COR-L47 (cell line): ENCODE measurements around the gene CEP131.

Source experiments
- DNase-seq: peaks from one replicate; lab custom pipeline; 2025; lab: John Stamatoyannopoulos, UW

The CEP131 gene

GRCh38 chr17:81187586-81188490 lies 34.9 kb downstream of the CEP131 start:
- no peak for DNase-seq

GRCh38 chr17:81187120-81187519 lies 35.6 kb downstream of the CEP131 start:
- no peak for DNase-seq

- no peak for DNase-seq
These were observed 36.6 kb downstream of the CEP131 start for GRCh38 chr17:81186203-81186602.

GRCh38 chr17:81184555-81184954 lies 38.2 kb downstream of the CEP131 start:
- no peak for DNase-seq

- DNase-seq, result no peak
These were observed 39.0 kb downstream of the CEP131 start for GRCh38 chr17:81183807-81184206.

GRCh38 chr17:81183316-81183715 lies 39.4 kb downstream of the CEP131 start:
- DNase-seq, result no peak

- no peak for DNase-seq
These were observed 40.2 kb downstream of the CEP131 start for GRCh38 chr17:81182596-81182995.

- no peak for DNase-seq
These were observed 41.0 kb downstream of the CEP131 start for GRCh38 chr17:81181811-81182185.

GRCh38 chr17:81180836-81181810 lies 41.6 kb downstream of the CEP131 start:
- no peak for DNase-seq

- DNase-seq, result no peak
These were observed 42.9 kb downstream of the CEP131 start for GRCh38 chr17:81179861-81180260.

- DNase-seq, result no peak
These were observed 43.5 kb downstream of the CEP131 start for GRCh38 chr17:81179220-81179619.

GRCh38 chr17:81178136-81179091 lies 44.4 kb downstream of the CEP131 start:
- DNase-seq, result no peak

- no peak for DNase-seq
These were observed 46.1 kb downstream of the CEP131 start for GRCh38 chr17:81176666-81177065.

- no peak for DNase-seq
These were observed 49.0 kb downstream of the CEP131 start for GRCh38 chr17:81173762-81174155.

- no peak for DNase-seq
These were observed 49.6 kb downstream of the CEP131 start for GRCh38 chr17:81173052-81173761.

- no peak for DNase-seq
These were observed 50.8 kb downstream of the CEP131 start for GRCh38 chr17:81171941-81172340.

- no peak for DNase-seq
These were observed 51.9 kb downstream of the CEP131 start for GRCh38 chr17:81170727-81171494.

GRCh38 chr17:81169870-81170309 lies 52.9 kb downstream of the CEP131 start:
- DNase-seq, result no peak

GRCh38 chr17:81167638-81168037 lies 55.1 kb downstream of the CEP131 start:
- no peak for DNase-seq

GRCh38 chr17:81167194-81167524 lies 55.6 kb downstream of the CEP131 start:
- DNase-seq, result no peak
